A673 (cell line): Measurements from ENCODE around the gene ZFR. TPM values are rescaled to one million over a fixed set of nuclear protein-coding genes. Genes with fewer than 3 reads are reported as not detected.

Experiments
- BruUV-seq: library from RNA; stranded (reverse); fragments of 400-500 nt; replicated peaks from 2 replicates; lab custom pipeline; 2021; lab: Mats Ljungman, UMichigan
- CTCF ChIA-PET: fragments of 300-600 bp; sonication (Branson Sonifier 250); formaldehyde crosslinking; loops from one replicate; lab custom pipeline; 2022; ENCODE audit warnings: antibody characterized with exemption; lab: Charles Lee
- POLR2A ChIA-PET: fragments of 300-600 bp; sonication (Branson Sonifier 250); formaldehyde crosslinking; loops from one replicate; lab custom pipeline; 2022; ENCODE audit warnings: antibody characterized with exemption; ENCODE audit not compliant: low non-redundant PET; lab: Charles Lee
- DNase-seq: peaks from one replicate; pipeline ENCODE4 v3.0.0-alpha.2; 2015; ENCODE audit warnings: low spot score
- H3K27ac ChIP-seq: fragments of 200-600 bp; sonication (generic); 2 replicates; pipeline ENCODE4 v1.5.1; 2016; ENCODE audit warnings: mixed run types, low read depth, mild to moderate bottlenecking, mixed read lengths, antibody characterized with exemption, low read length; ENCODE audit not compliant: poor library complexity, severe bottlenecking
- H3K27me3 ChIP-seq: fragments of 200-600 bp; sonication (generic); replicated peaks from 2 replicates; pipeline ENCODE4 v1.6.1; 2017; ENCODE audit warnings: mixed run types, low read depth, mild to moderate bottlenecking, mixed read lengths, antibody characterized with exemption, low read length; ENCODE audit not compliant: insufficient read depth, poor library complexity
- H3K36me3 ChIP-seq: fragments of 200-600 bp; sonication (generic); 2 replicates; pipeline ENCODE4 v1.6.1; 2016; ENCODE audit warnings: mixed run types, mild to moderate bottlenecking, mixed read lengths, antibody characterized with exemption, low read length; ENCODE audit not compliant: insufficient read depth, poor library complexity, severe bottlenecking
- H3K4me1 ChIP-seq: fragments of 200-600 bp; sonication (generic); 2 replicates; pipeline ENCODE4 v1.6.1; 2017; ENCODE audit warnings: mixed run types, mild to moderate bottlenecking, mixed read lengths, antibody characterized with exemption, low read length; ENCODE audit not compliant: insufficient read depth, poor library complexity, severe bottlenecking
- H3K4me3 ChIP-seq: fragments of 200-600 bp; sonication (generic); 2 replicates; pipeline ENCODE4 v1.5.1; 2016; ENCODE audit warnings: low read depth, mixed run types, mild to moderate bottlenecking, mixed read lengths, low read length; ENCODE audit not compliant: poor library complexity, severe bottlenecking
- H3K9me3 ChIP-seq: fragments of 200-600 bp; sonication (generic); 2 replicates; pipeline ENCODE4 v1.6.1; 2016; ENCODE audit warnings: mixed run types, low read depth, mild to moderate bottlenecking, mixed read lengths, antibody characterized with exemption, low read length; ENCODE audit not compliant: poor library complexity, severe bottlenecking
- CTCF ChIP-seq: fragments of 300-800, 200-600 bp; sonication (generic); conservative IDR thresholded peaks from 2 replicates; pipeline ENCODE4 v1.5.1; 2017; ENCODE audit warnings: low read depth, mild to moderate bottlenecking, antibody characterized with exemption, low read length, moderate library complexity, mixed read lengths
- EZH2 ChIP-seq: fragments of 200-600 bp; sonication (generic); IDR thresholded peaks from 2 replicates; pipeline ENCODE4 v1.6.1; 2017; ENCODE audit warnings: borderline replicate concordance, low read depth, mild to moderate bottlenecking, mixed read lengths, antibody characterized with exemption, low read length; ENCODE audit not compliant: poor library complexity, severe bottlenecking
- intact Hi-C: fragments of 100-400 bp; cut with micrococcal nuclease; formaldehyde crosslinking; loops from one replicate; pipeline ENCODE4 v1.10.0; 2022; ENCODE audit not compliant: unreplicated experiment
- total RNA-seq: library from RNA; stranded (reverse); gene quantifications from 2 replicates; pipeline ENCODE4 v1.2.3, GENCODE V29; 2021

Gene ZFR
- total RNA-seq, 1 experiment from 2014 or later: 110 TPM

GRCh38 chr5:32482193-32482592 is 37.7 kb upstream of the ZFR start:
- no peak for TF ChIP-seq CTCF
- no peak for TF ChIP-seq EZH2
- ChIA-PET CTCF (no interaction called here), POLR2A (no interaction called here)
- H3K4me1 ChIP-seq: no peaks in the 10 kb centered on the region
- H3K27me3 ChIP-seq: no peaks in the 10 kb centered on the region
- no TSS peak for BruUV-seq
- no peaks in the 10 kb centered on the region for H3K36me3 ChIP-seq
- H3K9me3 ChIP-seq: no peaks in the 10 kb centered on the region
- intact Hi-C loops: loop anchor here (5.0 kb wide), 1 partner anchor 250 kb away; no protein-coding TSS in a partner anchor
- no peak overlapping the region for H3K4me3 ChIP-seq
- no peak for DNase-seq
- H3K27ac ChIP-seq: no peak overlapping the region

DNA sequence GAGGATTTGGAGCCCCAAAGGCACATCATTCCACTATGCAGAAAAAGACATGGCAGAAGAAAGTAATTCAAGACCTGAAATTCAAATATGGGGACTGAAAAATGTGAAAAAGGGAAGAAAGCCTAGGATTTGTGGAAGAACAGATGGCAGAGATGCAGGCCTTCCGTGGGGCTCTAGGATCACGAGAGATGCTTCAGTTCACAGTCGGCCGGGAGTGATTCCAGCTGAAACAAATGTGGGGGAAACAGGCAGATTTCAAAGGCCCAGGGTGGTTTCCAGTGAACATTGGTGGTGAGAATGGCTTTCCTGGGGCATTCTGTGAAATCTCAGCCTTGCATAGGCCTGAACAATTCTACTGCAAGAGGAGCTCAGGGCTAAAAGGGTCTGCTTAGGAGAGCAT is 34.6 kb upstream of the ZFR start:
- H3K4me1 ChIP-seq: peaks cover 3% of the 10 kb centered on the region
- ChIA-PET POLR2A (no interaction called here), CTCF (no interaction called here)
- no peak for DNase-seq
- no peaks in the 10 kb centered on the region for H3K27me3 ChIP-seq
- TF ChIP-seq CTCF: no peak
- TF ChIP-seq EZH2: no peak
- no peaks in the 10 kb centered on the region for H3K36me3 ChIP-seq
- intact Hi-C loops: no loop called here
- no peaks in the 10 kb centered on the region for H3K9me3 ChIP-seq
- no TSS peak for BruUV-seq
- no peak overlapping the region for H3K27ac ChIP-seq
- no peak overlapping the region for H3K4me3 ChIP-seq

DNA sequence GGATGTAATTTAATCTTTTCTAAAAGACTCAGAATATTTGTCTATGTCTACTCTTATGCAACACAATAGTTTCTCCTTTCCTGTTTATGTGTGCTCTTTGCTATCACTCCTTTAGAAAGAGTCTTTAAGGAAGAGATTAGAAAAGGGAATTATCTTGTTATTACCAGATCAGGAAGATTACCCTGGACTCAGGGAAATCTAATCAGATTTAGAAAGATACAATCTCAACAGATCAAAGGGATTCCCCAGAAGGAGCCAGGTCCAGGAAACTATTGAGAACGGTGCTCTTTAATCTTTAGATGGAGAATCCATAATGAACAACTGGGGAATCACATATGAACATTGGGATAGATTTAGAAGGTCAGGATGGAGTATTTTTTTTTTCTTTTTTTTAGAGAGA is 32.4 kb upstream of the ZFR start:
- ChIA-PET CTCF (interaction anchor here (0.9 kb wide), 1 partner anchor 220 kb away, joined by 3 read pairs; no protein-coding TSS in a partner anchor), POLR2A (no interaction called here)
- Histone ChIP-seq H3K27ac (no peak overlapping the region), H3K4me3 (no peak overlapping the region), H3K36me3 (no peaks in the 10 kb centered on the region), H3K4me1 (peaks cover 3% of the 10 kb centered on the region), H3K9me3 (no peaks in the 10 kb centered on the region), H3K27me3 (no peaks in the 10 kb centered on the region)
- TF ChIP-seq CTCF (no peak), EZH2 (no peak)
- no peak for DNase-seq
- intact Hi-C loops: no loop called here
- BruUV-seq: no TSS peak
